Ammon's horn (tissue), 1 donor: ENCODE data around the gene PLCB4.
A peak's percentile ranks its signal among the peaks of the same experiment; 100 is the strongest.

Source experiments
- DNase-seq: peaks from one replicate; pipeline ENCODE4 v3.0.0-alpha.2; 2016; ENCODE audit warnings: low spot score

Gene PLCB4

GRCh38 chr20:9323622-9324021, 254.7 kb downstream of the PLCB4 start:
- no peak for DNase-seq

GRCh38 chr20:9329355-9330101, 260.6 kb downstream of the PLCB4 start:
- no peak for DNase-seq

- DNase-seq, result no peak
Measured at GRCh38 chr20:9330151-9330550, 261.3 kb downstream of the PLCB4 start.

GRCh38 chr20:9331707-9332435, 263.0 kb downstream of the PLCB4 start:
- DNase-seq, result no peak

GRCh38 chr20:9332791-9333479, 264.0 kb downstream of the PLCB4 start:
- DNase-seq, result no peak

- no peak for DNase-seq
Measured at GRCh38 chr20:9334866-9335265, 266.0 kb downstream of the PLCB4 start.

- no peak for DNase-seq
Measured at GRCh38 chr20:9338101-9338500, 269.2 kb downstream of the PLCB4 start.

- DNase-seq, result no peak
Measured at GRCh38 chr20:9339708-9340107, 270.8 kb downstream of the PLCB4 start.

GRCh38 chr20:9342651-9343050, 273.8 kb downstream of the PLCB4 start:
- DNase-seq, result no peak

GRCh38 chr20:9344083-9344920, 275.4 kb downstream of the PLCB4 start:
- DNase-seq, result no peak

GRCh38 chr20:9348316-9348715, 279.4 kb downstream of the PLCB4 start:
- no peak for DNase-seq

GRCh38 chr20:9348747-9349146, 279.9 kb downstream of the PLCB4 start:
- no peak for DNase-seq

- DNase-seq, result no peak
Measured at GRCh38 chr20:9349249-9349648, 280.4 kb downstream of the PLCB4 start.

GRCh38 chr20:9352739-9353138, 283.9 kb downstream of the PLCB4 start:
- no peak for DNase-seq

GRCh38 chr20:9353180-9353915, 284.5 kb downstream of the PLCB4 start:
- DNase-seq, result no peak

GRCh38 chr20:9353916-9354276, 285.0 kb downstream of the PLCB4 start:
- DNase-seq, result no peak

GRCh38 chr20:9354579-9354978, 285.7 kb downstream of the PLCB4 start:
- no peak for DNase-seq

- DNase-seq, result no peak
Measured at GRCh38 chr20:9358001-9358400, 289.1 kb downstream of the PLCB4 start.

GRCh38 chr20:9359561-9360308, 290.8 kb downstream of the PLCB4 start:
- DNase-seq, result peak; percentile 53

GRCh38 chr20:9360431-9360830, 291.5 kb downstream of the PLCB4 start:
- DNase-seq, result no peak

- no peak for DNase-seq
Measured at GRCh38 chr20:9363673-9364072, 294.8 kb downstream of the PLCB4 start.
